ENCODE measurements around the gene KSR1. TPM values are rescaled to one million over a fixed set of nuclear protein-coding genes. Genes with fewer than 3 reads are reported as not detected.

The KSR1 gene
- total RNA-seq, 1 experiment from 2014 or later, result 88.9 TPM

DNA sequence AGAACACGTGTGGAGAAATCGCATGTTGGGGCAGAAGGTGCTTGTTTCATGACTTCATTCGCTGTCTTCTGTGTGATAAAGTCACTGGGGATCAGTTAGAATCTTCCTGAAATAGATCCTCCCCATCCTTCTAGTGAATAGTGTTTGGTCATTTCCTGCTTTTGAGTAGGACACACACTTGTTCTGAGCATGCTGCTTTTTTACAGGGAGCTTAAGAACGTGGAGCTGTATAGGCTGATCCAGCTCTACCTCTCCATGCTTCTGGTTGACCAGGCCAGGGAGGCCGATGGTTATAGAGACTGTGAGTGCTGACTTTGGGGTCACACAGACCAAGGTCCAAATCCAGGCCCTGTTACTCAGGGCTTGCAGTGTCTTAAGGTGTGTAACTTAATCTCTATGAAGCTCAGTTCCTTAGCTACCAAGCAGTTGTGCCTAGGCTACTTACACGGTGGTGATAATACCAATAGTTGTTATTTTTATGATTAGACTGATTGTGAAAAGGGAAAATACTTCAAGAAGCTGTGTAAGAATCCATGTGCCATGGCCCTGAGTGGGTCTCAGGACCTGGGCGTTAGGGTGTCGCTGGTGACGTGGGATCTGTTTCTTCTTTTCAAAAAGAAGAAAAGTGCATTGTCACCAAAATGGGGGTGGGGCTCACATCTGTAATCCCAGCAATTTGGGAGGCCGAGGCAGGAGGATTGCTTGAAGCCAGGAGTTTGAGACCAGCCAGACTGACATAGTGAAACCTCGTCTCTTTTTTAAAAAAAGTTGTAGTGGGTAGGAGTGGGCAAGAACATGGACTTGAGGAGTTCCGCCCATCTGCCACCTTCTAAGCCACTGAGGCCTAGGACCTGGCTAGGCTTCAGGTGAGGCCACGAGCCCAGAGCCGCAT lies 110.7 kb downstream of the KSR1 start:
- no peaks in the 10 kb centered on the region for H3K27me3 ChIP-seq (replicated peaks; ENCODE audit: control insufficient read depth, insufficient read depth, low read length)
- BruUV-seq (replicated peaks), result no TSS peak
- Mint-ChIP-seq H3K27me3 (ENCODE audit: insufficient read depth, unreplicated experiment) (no peaks in the 10 kb centered on the region), H3K27ac (ENCODE audit: unreplicated experiment) (no peak overlapping the region), H3K4me1 (ENCODE audit: low read depth, unreplicated experiment) (peaks cover 33% of the 10 kb centered on the region), H3K36me3 (ENCODE audit: insufficient read depth, unreplicated experiment) (peaks cover 11% of the 10 kb centered on the region), H3K4me3 (ENCODE audit: unreplicated experiment) (no peak overlapping the region), H3K9me3 (ENCODE audit: unreplicated experiment) (no peaks in the 10 kb centered on the region)
- intact Hi-C loops (cut with micrococcal nuclease; ENCODE audit: unreplicated experiment), result no loop called here
- peaks cover 42% of the 10 kb centered on the region for H3K4me1 ChIP-seq
- TF ChIP-seq, protein P1, sequence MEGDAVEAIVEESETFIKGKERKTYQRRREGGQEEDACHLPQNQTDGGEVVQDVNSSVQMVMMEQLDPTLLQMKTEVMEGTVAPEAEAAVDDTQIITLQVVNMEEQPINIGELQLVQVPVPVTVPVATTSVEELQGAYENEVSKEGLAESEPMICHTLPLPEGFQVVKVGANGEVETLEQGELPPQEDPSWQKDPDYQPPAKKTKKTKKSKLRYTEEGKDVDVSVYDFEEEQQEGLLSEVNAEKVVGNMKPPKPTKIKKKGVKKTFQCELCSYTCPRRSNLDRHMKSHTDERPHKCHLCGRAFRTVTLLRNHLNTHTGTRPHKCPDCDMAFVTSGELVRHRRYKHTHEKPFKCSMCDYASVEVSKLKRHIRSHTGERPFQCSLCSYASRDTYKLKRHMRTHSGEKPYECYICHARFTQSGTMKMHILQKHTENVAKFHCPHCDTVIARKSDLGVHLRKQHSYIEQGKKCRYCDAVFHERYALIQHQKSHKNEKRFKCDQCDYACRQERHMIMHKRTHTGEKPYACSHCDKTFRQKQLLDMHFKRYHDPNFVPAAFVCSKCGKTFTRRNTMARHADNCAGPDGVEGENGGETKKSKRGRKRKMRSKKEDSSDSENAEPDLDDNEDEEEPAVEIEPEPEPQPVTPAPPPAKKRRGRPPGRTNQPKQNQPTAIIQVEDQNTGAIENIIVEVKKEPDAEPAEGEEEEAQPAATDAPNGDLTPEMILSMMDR (IDR thresholded peaks at IDR 0.05; ENCODE audit: insufficient read depth in 1 of 2, low read depth in 1 of 2, low read length in 1 of 2, severe bottlenecking in 1 of 2, unreplicated experiment in 1 of 2), result no peak
- POLR2A ChIA-PET, result no interaction called here
- DNase-seq, result no peak
- no peaks in the 10 kb centered on the region for H3K36me3 ChIP-seq (ENCODE audit: control insufficient read depth, insufficient read depth, low read length)
- H3K9me3 ChIP-seq, result 0 out of 2 replicates have a peak, but pooled peaks cover 4% of the 10 kb centered on the region
- CTCF ChIA-PET, result interaction anchor here (1.0 to 1.5 kb wide), 2 partner anchors 10 to 111 kb away, joined by 5 to 7 read pairs; no protein-coding TSS in a partner anchor
- no peak overlapping the region for H3K4me3 ChIP-seq (ENCODE audit: low read depth, low read length)

DNA sequence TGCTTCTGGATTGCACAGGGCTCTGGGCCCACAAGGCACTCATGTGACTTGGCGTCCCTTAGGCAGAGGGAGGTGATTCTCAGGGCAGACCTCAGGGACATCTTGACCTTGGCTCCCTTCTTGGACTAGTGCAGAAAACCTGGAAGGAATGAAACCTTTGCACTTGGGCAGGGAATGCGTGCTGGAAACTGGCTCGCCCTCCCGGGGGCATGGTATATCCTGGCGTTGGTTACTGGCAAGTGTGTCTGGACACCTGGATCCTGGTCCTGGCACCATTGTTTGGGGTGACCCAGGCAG lies 111.3 kb downstream of the KSR1 start:
- POLR2A ChIA-PET, result no interaction called here
- CTCF ChIA-PET, result interaction anchor here (1.0 to 2.7 kb wide), 6 partner anchors 11 to 112 kb away, joined by 3 to 9 read pairs (median 4); no protein-coding TSS in a partner anchor
- no peak overlapping the region for H3K4me3 ChIP-seq (ENCODE audit: low read depth, low read length)
- Mint-ChIP-seq H3K36me3 (ENCODE audit: insufficient read depth, unreplicated experiment) (peaks cover 11% of the 10 kb centered on the region), H3K4me3 (ENCODE audit: unreplicated experiment) (no peak overlapping the region), H3K27me3 (ENCODE audit: insufficient read depth, unreplicated experiment) (no peaks in the 10 kb centered on the region), H3K4me1 (ENCODE audit: low read depth, unreplicated experiment) (peaks cover 33% of the 10 kb centered on the region), H3K9me3 (ENCODE audit: unreplicated experiment) (no peaks in the 10 kb centered on the region), H3K27ac (ENCODE audit: unreplicated experiment) (no peak overlapping the region)
- no peaks in the 10 kb centered on the region for H3K36me3 ChIP-seq (ENCODE audit: control insufficient read depth, insufficient read depth, low read length)
- DNase-seq, result peak in 1 of 2 experiments; percentile 37
- TF ChIP-seq, protein P1 (IDR thresholded peaks at IDR 0.05; ENCODE audit: insufficient read depth in 1 of 2, low read depth in 1 of 2, low read length in 1 of 2, severe bottlenecking in 1 of 2, unreplicated experiment in 1 of 2), result no peak
- BruUV-seq (replicated peaks), result no TSS peak
- 0 out of 2 replicates have a peak, but pooled peaks cover 4% of the 10 kb centered on the region for H3K9me3 ChIP-seq
- intact Hi-C loops (cut with micrococcal nuclease; ENCODE audit: unreplicated experiment), result no loop called here
- no peaks in the 10 kb centered on the region for H3K27me3 ChIP-seq (replicated peaks; ENCODE audit: control insufficient read depth, insufficient read depth, low read length)
- H3K4me1 ChIP-seq, result peaks cover 42% of the 10 kb centered on the region

DNA sequence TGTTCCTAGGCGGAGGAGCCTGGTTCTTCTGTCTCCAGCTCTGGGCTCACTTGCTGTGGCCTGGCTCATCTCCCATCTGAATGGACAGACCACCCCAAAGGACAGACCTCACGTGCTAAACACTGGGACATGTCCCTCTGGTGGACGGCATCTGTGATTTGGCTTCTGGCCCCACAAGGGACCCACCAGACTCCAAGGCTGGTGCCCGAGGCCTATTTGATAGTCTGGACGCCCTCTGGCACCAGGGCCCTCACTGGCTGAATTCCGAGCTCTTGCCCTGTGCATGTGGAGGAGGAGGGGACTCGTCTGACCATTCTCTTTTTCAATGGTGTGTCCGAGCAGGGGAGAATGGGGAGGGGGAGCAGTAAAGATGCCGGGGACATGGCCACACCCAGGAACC lies 112.0 kb downstream of the KSR1 start:
- CTCF ChIA-PET, result interaction anchor here (1.0 to 2.7 kb wide), 7 partner anchors 10 to 113 kb away, joined by 3 to 9 read pairs (median 4); no protein-coding TSS in a partner anchor

More for the DNA sequence above, 112.0 kb downstream of the KSR1 start:
- H3K36me3 Mint-ChIP-seq (ENCODE audit: insufficient read depth, unreplicated experiment), result peaks cover 11% of the 10 kb centered on the region
- H3K9me3 Mint-ChIP-seq (ENCODE audit: unreplicated experiment), result no peaks in the 10 kb centered on the region
- H3K27me3 Mint-ChIP-seq (ENCODE audit: insufficient read depth, unreplicated experiment), result no peaks in the 10 kb centered on the region
- H3K4me1 Mint-ChIP-seq (ENCODE audit: low read depth, unreplicated experiment), result peaks cover 33% of the 10 kb centered on the region
- H3K27ac Mint-ChIP-seq (ENCODE audit: unreplicated experiment), result peak overlapping the region; percentile 70
- Histone ChIP-seq H3K4me3 (ENCODE audit: low read depth, low read length) (no peak overlapping the region), H3K9me3 (0 out of 2 replicates have a peak, but pooled peaks cover 4% of the 10 kb centered on the region), H3K27me3 (replicated peaks; ENCODE audit: control insufficient read depth, insufficient read depth, low read length) (no peaks in the 10 kb centered on the region), H3K36me3 (ENCODE audit: control insufficient read depth, insufficient read depth, low read length) (no peaks in the 10 kb centered on the region), H3K4me1 (peaks cover 44% of the 10 kb centered on the region)
- TF ChIP-seq, protein P1 (IDR thresholded peaks at IDR 0.05; ENCODE audit: insufficient read depth in 1 of 2, low read depth in 1 of 2, low read length in 1 of 2, severe bottlenecking in 1 of 2, unreplicated experiment in 1 of 2), result no peak
- peak in 1 of 2 experiments; percentile 44 for DNase-seq
- intact Hi-C loops (cut with micrococcal nuclease; ENCODE audit: unreplicated experiment), result no loop called here
- H3K4me3 Mint-ChIP-seq (ENCODE audit: unreplicated experiment), result no peak overlapping the region
- BruUV-seq (replicated peaks), result no TSS peak
- POLR2A ChIA-PET, result no interaction called here

Measured in Caco-2 (cell line).